Pancreas (tissue), 10 donors: ENCODE results near the gene PIKFYVE. TPM values are rescaled to one million over a fixed set of nuclear protein-coding genes. Genes with fewer than 3 reads are reported as not detected.

ENCODE experiments used
- ATAC-seq, 4 donors: fragments of 200-7000 bp; cut with Tn5 transposase; one replicate each; pipeline versions ENCODE4 v1.8.0 to v1.9.1; 2020; ENCODE audit warnings: mild to moderate bottlenecking in 4 of 4, moderate library complexity in 4 of 4
- DNase-seq, 6 donors: peaks; one replicate each; pipeline ENCODE4 v3.0.0-alpha.2; 2020
- FAIRE-seq: peaks from 2 replicates; lab custom pipeline; 2012; peaks lifted over from hg19 to GRCh38; lab: Jason Lieb, UNC
- H3K27ac ChIP-seq, 4 donors: fragments of 200-600 bp; sonication (generic); 1 replicate in 3 of 4; 2 replicates in 1 of 4; pipeline versions ENCODE4 v1.5.0 to v1.8.0; 2020
- H3K27me3 ChIP-seq, 4 donors: fragments of 200-600 bp; one replicate each; pipeline ENCODE4 v1.8.0; 2021
- H3K36me3 ChIP-seq, 3 donors: fragments of 200-600 bp; sonication (generic) in 1 of 3; one replicate each; pipeline versions ENCODE4 v1.5.0 to v1.8.0; 2020 to 2021
- H3K4me1 ChIP-seq, 3 donors: fragments of 200-600 bp; one replicate each; pipeline ENCODE4 v1.8.0; 2021
- H3K4me3 ChIP-seq, 4 donors: fragments of 200-600 bp; sonication (generic) in 2 of 4; one replicate each; pipeline versions ENCODE4 v1.5.0 to v1.8.0; 2020 to 2021
- H3K9me3 ChIP-seq, 4 donors: fragments of 200-600 bp; one replicate each; pipeline ENCODE4 v1.8.0; 2021
- WGBS, 2 donors: extraction: QIAGEN DNeasy Blood & Tissue Kit; methylation state at CpG; one replicate each; pipeline ENCODE4 v1.1.7; 2013; 5-methylcytosine and 5-hydroxymethylcytosine counted together
- intact Hi-C, 3 donors: fragments of 100-400 bp; cut with DNase I; formaldehyde crosslinking; loops; one replicate each; pipeline versions ENCODE4 v1.11.1 to v1.14.2; 2022
- polyA plus RNA-seq, 2 donors: library from polyadenylated mRNA; stranded (reverse); fragments of 200-250 nt; gene quantifications; one replicate each; pipeline ENCODE4 v1.2.3, GENCODE V29; 2013
- total RNA-seq, 6 donors: library from RNA; stranded (reverse); fragmentation: NEBNext Ultra II Directional in 4 of 6; extraction: Animal tissue kit (Norgen Biotek cat#: 25700) in 4 of 6; gene quantifications; one replicate each; pipeline versions ENCODE4 v1.2.1 to v1.2.4, GENCODE V29; 2021 to 2023
- TF ChIP-seq, protein P1 (sequence below), 4 donors: fragments of 200-600 bp; sonication (generic) in 3 of 4; IDR thresholded peaks; one replicate each; pipeline versions ENCODE4 v1.5.0 to v1.8.0; 2021; ENCODE audit warnings: antibody characterized with exemption in 4 of 4
- donor health status: healthy with polysubstance abuse.
- donor health status: DM: no; HTN: no; CAD: no; lungs with moderate emphysema.
- donor health status: DM: no; HTN: no; CAD: no.
- donor health status: control.
- donor health status: control.
- donor health status: Bipolar disorder and iron deficiency.
- donor health status: DM: yes; HTN: yes; CAD: no.
- donor health status: DM: no; HTN: no; CAD: no.
- donor health status: DM: no; HTN: no; CAD: no.
- donor health status: DM: yes; HTN: yes; CAD: no.

Gene PIKFYVE
- total and polyA plus RNA-seq, 8 donors: 6.0 to 16.1 (median 13.3) TPM

DNA sequence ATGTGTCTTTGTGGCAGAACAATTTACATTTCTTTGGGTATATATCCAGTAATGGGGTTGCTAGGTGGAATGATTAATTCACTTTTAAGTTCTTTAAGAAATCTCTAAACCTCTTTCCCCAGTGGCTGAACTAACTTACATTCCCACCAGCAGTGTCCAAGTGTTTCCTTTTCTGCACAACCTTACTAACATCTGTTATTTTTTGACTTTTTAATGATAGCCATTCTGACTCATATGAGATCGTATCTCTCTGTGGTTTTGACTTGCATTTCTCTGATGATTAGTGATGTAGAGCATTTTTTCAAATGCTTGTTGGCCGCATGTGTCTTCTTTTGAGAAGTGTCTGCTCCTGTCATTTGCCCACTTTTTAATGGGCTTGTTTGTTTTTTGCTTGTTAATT is 97.4 kb downstream of the PIKFYVE start:
- ATAC-seq (no peak), FAIRE-seq (no peak), DNase-seq (no peak)
- Histone ChIP-seq H3K9me3 (no peaks in the 10 kb centered on the region), H3K27ac (no peak overlapping the region), H3K36me3 (no peaks in the 10 kb centered on the region), H3K27me3 (no peaks in the 10 kb centered on the region), H3K4me3 (no peak overlapping the region), H3K4me1 (no peaks in the 10 kb centered on the region)
- TF ChIP-seq, protein P1, sequence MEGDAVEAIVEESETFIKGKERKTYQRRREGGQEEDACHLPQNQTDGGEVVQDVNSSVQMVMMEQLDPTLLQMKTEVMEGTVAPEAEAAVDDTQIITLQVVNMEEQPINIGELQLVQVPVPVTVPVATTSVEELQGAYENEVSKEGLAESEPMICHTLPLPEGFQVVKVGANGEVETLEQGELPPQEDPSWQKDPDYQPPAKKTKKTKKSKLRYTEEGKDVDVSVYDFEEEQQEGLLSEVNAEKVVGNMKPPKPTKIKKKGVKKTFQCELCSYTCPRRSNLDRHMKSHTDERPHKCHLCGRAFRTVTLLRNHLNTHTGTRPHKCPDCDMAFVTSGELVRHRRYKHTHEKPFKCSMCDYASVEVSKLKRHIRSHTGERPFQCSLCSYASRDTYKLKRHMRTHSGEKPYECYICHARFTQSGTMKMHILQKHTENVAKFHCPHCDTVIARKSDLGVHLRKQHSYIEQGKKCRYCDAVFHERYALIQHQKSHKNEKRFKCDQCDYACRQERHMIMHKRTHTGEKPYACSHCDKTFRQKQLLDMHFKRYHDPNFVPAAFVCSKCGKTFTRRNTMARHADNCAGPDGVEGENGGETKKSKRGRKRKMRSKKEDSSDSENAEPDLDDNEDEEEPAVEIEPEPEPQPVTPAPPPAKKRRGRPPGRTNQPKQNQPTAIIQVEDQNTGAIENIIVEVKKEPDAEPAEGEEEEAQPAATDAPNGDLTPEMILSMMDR (IDR thresholded peaks at IDR 0.05): no peak
- 88 to 90% methylated on average over 2 of the region's 2 CpGs for WGBS, 2 donors
- intact Hi-C loops: no loop called here

DNA sequence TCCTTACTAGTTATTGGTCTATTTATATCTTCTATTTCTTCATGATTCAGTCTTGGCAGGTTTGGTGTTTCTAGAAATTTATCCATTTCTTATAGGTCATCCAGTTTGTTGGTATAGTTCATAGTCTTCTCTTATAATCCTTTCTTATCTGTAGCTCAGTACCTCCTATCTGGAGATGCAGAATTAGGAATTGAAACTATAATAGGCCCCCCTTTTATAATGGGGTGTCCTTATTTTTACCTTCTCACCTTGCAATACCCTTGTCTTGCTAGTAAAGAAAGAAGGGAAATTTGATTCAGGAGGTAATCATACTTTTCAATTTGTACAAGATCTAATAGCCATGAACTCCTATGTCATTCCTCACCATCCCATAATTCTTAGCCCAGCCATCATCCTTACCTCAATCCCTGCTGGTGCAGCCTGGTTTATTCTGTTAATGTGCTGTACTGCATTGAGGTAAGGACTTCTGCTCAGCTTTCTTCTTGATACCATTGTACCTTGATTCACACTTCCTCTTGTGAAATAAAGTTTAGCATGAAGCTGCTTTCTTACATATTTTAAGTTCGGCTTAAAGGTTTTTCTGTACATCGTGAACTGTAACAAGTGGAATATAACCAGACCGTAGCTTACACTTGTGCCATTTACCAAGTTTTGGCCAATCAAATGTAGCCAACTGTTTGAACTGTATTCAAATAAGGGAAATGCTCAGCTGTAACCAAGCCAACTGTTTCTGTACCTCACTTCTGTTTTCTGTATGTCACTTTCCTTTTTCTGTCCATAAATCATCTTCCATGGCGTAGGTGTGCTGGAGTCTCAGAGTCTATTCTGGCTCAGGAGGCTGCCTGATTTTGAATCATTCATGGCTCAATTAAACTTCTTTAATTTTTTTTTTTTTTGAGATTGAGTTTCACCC is 100.4 kb downstream of the PIKFYVE start:
- ATAC-seq: no peak
- DNase-seq: no peak
- intact Hi-C loops: no loop called here
- Histone ChIP-seq H3K27ac (no peak overlapping the region), H3K4me3 (no peak overlapping the region), H3K9me3 (no peaks in the 10 kb centered on the region), H3K27me3 (no peaks in the 10 kb centered on the region), H3K36me3 (no peaks in the 10 kb centered on the region), H3K4me1 (peaks cover 0 to 4% (median 0%) of the 10 kb centered on the region in 3 donors)
- TF ChIP-seq, protein P1 (IDR thresholded peaks at IDR 0.05): no peak
- no peak for FAIRE-seq
- 92 to 97% methylated on average over 4 of the region's 4 CpGs for WGBS, 2 donors

DNA sequence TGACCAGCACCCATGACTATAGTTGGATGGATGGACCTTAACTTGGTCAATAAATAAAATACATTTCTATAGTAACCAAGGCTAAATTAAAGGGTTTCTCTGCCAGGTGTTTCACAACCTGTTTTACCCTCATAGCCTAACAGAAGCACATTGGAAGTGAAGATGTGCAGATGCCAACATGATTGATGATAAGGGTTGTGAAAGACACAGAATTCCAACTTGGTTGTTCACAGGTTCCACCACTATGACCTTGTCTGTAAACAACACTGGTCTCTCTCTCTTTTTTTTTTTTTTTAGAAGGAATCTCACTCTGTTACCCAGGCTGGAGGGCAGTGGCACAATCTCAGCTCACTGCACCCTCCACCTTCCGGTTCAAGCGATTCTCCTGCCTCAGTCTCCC is 103.0 kb downstream of the PIKFYVE start:
- H3K27ac ChIP-seq: no peak overlapping the region

DNA sequence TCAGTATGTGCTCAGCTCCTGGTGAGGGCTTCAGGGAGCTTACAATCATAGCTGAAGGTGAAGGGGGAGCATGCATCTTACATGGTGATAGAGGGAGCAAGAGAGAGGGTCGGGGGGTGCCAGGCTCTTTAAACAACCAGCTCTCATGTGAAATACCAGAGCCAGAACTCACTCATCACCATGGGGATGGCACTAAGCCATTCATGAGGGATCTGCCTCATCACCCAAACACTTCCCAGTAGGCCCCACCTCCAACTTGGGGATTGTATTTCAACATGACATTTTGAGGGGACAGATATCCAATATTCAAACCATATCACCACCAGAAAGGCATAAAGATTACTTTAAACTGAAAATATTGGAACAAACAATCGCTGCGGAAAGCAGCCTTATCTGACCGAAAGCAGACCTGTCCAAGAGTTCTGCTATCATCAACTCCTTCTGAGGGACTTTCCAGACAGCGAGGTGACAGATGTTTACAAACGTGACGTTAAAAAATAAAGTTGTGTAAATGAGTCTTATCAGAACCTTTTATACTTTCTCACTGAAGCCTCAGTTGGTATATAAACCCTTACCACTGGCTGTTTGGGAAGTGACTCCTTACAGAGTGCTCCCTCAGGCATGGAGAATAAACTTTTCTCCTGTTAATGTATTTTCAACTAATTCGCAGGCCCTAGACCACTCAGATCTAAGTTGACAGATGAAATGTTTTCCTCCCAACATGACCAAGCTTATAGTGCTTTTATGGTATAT is 105.0 kb downstream of the PIKFYVE start:
- Histone ChIP-seq H3K27ac (no peak overlapping the region), H3K4me1 (peaks cover 0 to 7% (median 0%) of the 10 kb centered on the region in 3 donors), H3K27me3 (no peaks in the 10 kb centered on the region), H3K9me3 (no peaks in the 10 kb centered on the region), H3K36me3 (no peaks in the 10 kb centered on the region), H3K4me3 (no peak overlapping the region)
- 37 to 42% methylated on average over 8 of the region's 8 CpGs for WGBS, 2 donors
- ATAC-seq (peak in 3 of 4 donors; percentile 30 to 66 (median 35)), DNase-seq (no peak), FAIRE-seq (no peak)
- TF ChIP-seq, protein P1 (IDR thresholded peaks at IDR 0.05): no peak
- intact Hi-C loops: no loop called here

More for the DNA sequence above, 103.0 kb downstream of the PIKFYVE start:
- FAIRE-seq (no peak), ATAC-seq (peak in 1 of 4 donors; percentile 17), DNase-seq (no peak)
- TF ChIP-seq, protein P1 (IDR thresholded peaks at IDR 0.05): no peak
- Histone ChIP-seq H3K27me3 (no peaks in the 10 kb centered on the region), H3K4me1 (peaks cover 0 to 7% (median 0%) of the 10 kb centered on the region in 3 donors), H3K36me3 (no peaks in the 10 kb centered on the region), H3K9me3 (no peaks in the 10 kb centered on the region), H3K4me3 (no peak overlapping the region)
- WGBS, 2 donors: 98 to 100% methylated on average over 2 of the region's 2 CpGs
- intact Hi-C loops: no loop called here
